ENCODE measurements around the gene MAML3. TPM values are rescaled to one million over a fixed set of nuclear protein-coding genes. Genes with fewer than 3 reads are reported as not detected.

The MAML3 gene
- total RNA-seq, 1 experiment from 2014 or later: not detected

- in situ Hi-C loops (cut with HindIII; ENCODE audit: low sequenced_read_pairs): no loop called here
Measured at GRCh38 chr4:140109292-140109691, 44.7 kb downstream of the MAML3 start.

GRCh38 chr4:140108713-140109230, 45.2 kb downstream of the MAML3 start:
- in situ Hi-C loops (cut with HindIII; ENCODE audit: low sequenced_read_pairs): no loop called here
- DNase-seq (ENCODE audit: low spot score): no peak

More at GRCh38 chr4:140109292-140109691, 44.7 kb downstream of the MAML3 start:
- DNase-seq (ENCODE audit: low spot score): peak; percentile 43

- no peak for DNase-seq (ENCODE audit: low spot score)
- in situ Hi-C loops (cut with HindIII; ENCODE audit: low sequenced_read_pairs): no loop called here
Measured at GRCh38 chr4:140108243-140108642, 45.7 kb downstream of the MAML3 start.

- in situ Hi-C loops (cut with HindIII; ENCODE audit: low sequenced_read_pairs): no loop called here
- DNase-seq (ENCODE audit: low spot score): no peak
Measured at GRCh38 chr4:140106289-140106844, 47.6 kb downstream of the MAML3 start.

GRCh38 chr4:140105436-140105835, 48.5 kb downstream of the MAML3 start:
- in situ Hi-C loops (cut with HindIII; ENCODE audit: low sequenced_read_pairs): no loop called here
- DNase-seq (ENCODE audit: low spot score): no peak

DNA sequence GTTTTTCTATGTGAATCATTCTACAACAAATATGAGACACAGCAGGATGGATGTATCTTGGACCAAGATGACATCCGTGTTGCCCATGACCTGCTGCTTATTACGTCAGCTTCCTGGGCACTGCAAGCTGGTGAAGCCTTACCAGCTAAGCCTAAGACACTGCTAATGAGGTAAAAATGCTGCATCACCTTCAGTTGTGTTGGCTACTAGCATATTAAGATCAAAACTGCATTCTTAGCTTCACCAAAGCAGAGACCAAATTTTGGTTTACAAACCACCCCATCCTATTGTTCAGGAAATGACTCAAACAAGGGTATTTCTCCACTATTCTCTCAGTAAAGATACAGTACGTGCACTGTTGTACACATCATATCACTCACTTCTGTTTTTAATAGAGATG, 50.3 kb downstream of the MAML3 start:
- peak; percentile 72 for DNase-seq (ENCODE audit: low spot score)
- in situ Hi-C loops (cut with HindIII; ENCODE audit: low sequenced_read_pairs): no loop called here

DNA sequence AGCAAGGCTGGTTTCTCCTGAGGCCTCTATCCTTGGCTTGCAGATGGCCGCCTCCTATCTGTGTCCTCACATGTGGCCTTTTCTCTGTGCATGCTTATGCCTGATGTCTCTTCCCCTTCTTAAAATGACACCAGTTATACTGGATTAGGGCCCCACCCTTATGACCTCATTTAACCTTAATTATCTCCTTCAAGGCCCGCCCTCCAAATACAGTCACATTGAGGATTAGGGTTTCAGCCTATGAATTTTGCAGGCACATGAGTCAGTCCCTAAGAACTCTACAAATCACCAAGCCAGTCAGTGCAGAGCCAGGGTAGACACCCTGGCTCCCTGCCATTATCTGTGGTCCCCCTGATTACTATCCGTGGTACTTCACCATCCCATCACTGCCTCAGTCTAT, 51.6 kb downstream of the MAML3 start:
- in situ Hi-C loops (cut with HindIII; ENCODE audit: low sequenced_read_pairs): no loop called here
- no peak for DNase-seq (ENCODE audit: low spot score)

DNA sequence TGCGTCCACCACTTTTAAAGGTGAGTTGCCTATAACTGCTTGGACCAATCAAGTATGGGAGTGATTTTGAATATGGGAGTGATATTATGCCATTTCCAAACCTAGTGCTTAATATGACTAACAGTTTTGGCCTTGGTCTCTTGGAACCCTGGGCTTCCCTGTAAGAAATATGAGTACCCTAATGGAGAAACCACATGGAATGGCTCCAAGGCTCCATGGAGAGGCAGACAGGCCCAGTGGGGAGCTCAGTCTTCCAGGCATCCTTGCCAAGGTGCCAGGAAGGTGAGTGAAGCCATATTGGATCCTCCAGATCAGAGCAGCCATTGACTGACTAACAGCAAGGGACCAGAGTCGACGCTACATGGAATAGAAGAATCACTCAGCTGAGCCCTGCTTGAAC, 53.2 kb downstream of the MAML3 start:
- DNase-seq (ENCODE audit: low spot score): no peak
- in situ Hi-C loops (cut with HindIII; ENCODE audit: low sequenced_read_pairs): no loop called here

GRCh38 chr4:140099983-140100382, 54.0 kb downstream of the MAML3 start:
- in situ Hi-C loops (cut with HindIII; ENCODE audit: low sequenced_read_pairs): no loop called here
- DNase-seq (ENCODE audit: low spot score): peak; percentile 48

DNA sequence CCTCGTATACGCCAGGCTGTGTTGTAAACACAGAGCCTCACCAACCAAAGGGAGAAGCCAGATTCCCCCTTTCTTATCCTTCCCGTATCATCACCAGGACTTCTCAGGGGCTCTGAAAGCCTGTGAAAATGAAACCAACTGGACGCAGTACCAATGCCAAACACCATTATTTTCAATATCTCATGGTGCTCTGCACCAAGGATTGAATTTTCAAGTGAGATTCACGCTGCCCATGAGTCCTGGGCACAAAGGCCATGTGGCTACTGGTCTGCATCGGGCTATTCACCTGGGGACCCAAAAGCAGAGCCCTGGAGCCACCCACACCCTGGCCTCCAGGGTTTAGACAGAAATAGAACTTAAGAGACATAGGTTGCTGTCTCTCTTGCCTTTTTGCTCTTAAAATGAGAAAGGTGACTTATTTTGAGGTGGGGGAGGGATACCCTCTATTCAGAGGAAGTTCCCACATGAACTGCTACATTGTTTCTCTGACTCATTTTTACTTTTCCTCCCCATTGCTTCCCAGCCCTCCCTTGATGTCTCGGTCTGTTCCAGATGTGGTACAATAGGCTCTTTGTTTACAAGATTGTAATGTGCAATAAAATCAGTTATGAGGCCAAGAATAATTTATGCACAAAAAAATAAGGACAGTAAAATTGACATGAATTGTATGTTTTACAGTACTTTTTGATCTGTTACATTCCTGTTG, 55.4 kb downstream of the MAML3 start:
- DNase-seq (ENCODE audit: low spot score): no peak

DNA sequence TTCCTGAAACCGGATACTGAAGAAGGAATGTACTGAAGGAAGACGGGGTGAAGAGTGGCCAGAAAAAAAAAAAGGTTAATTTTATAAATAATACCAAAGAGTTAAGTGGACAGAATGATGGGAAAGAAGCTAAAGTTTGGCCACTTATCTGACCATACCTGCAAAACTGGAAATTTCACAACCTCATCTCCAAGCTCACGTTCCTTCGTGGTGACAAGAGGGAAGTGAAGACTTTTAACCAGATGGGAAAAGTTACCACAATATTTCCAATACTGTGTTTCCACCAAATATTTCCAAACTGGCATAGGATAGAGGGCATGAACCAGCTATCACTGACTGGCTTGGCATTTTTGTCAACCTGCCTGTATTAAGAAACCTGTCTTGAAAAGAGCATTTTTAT, 56.4 kb downstream of the MAML3 start:
- no peak for DNase-seq (ENCODE audit: low spot score)
- in situ Hi-C loops (cut with HindIII; ENCODE audit: low sequenced_read_pairs): no loop called here

More for the DNA sequence above, 55.4 kb downstream of the MAML3 start:
- in situ Hi-C loops (cut with HindIII; ENCODE audit: low sequenced_read_pairs): no loop called here

- in situ Hi-C loops (cut with HindIII; ENCODE audit: low sequenced_read_pairs): no loop called here
Measured at GRCh38 chr4:140096921-140097320, 57.1 kb downstream of the MAML3 start.

DNA sequence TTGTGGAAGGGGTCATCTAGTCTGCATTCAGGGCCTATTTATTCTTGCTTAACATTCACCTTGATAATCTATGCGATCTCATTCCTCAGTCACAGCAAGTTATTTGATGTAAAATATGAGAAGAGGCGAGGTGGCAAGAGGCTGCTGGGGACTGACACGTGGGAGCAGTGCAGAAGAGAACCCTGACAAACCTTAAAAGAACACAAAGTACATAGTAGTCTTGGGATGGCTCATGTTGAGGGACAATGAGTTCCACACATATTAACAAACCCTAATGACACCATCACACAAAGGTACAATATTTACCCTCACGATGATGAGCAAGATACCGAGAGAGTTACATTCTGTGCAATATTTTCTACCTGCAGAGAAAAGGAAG, 57.5 kb downstream of the MAML3 start:
- DNase-seq (ENCODE audit: low spot score): no peak
- in situ Hi-C loops (cut with HindIII; ENCODE audit: low sequenced_read_pairs): no loop called here

More at GRCh38 chr4:140096921-140097320, 57.1 kb downstream of the MAML3 start:
- no peak for DNase-seq (ENCODE audit: low spot score)

GRCh38 chr4:140095694-140096482, 58.1 kb downstream of the MAML3 start:
- in situ Hi-C loops (cut with HindIII; ENCODE audit: low sequenced_read_pairs): no loop called here
- DNase-seq (ENCODE audit: low spot score): no peak

DNA sequence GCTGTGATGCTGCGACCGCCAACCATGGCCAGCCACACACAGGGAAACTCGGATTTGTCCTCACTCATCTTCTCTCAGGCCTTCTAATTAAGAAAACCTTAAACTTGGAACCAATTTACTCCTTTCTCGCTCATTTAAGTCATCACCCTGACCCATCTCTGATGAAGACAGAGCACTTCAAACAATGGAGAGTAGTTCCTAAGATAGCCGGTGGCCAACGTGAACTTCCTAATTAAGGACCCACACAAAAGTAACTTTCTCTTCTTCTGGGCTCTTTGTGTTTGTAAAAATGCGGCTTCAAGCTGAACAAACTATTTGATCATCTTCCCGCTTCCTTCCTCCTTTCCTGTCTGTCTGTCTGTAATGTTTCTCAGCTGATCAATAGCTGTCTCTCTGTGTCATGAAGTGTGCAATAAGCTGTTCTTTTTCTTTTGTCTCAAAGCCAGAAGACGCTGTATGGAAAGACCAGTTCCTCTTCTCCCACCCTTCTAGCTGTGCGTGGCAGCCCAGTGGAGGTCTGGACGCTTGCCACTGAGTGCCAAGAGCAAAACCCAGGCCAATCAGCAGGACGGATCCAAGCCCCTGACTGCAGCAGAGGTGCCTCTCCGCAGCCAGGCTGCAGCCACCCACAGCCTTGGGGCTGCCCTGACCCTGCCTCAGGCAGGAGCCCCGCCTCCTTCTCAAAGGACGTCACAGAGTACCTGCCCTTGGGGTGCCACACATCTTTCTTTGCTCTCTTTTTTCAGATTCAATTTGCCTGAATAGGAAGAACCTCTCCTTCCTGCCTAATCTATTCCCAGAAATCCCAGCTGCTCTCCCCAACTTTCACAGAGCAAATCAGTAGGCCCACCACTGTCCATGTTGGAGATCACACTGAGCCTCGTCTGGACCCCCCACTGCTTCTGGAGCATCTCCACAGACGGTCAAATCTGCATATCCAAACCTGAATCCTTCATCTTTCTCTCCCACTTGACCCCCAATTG, 59.3 kb downstream of the MAML3 start:
- in situ Hi-C loops (cut with HindIII; ENCODE audit: low sequenced_read_pairs): no loop called here
- DNase-seq (ENCODE audit: low spot score): peak; percentile 67

DNA sequence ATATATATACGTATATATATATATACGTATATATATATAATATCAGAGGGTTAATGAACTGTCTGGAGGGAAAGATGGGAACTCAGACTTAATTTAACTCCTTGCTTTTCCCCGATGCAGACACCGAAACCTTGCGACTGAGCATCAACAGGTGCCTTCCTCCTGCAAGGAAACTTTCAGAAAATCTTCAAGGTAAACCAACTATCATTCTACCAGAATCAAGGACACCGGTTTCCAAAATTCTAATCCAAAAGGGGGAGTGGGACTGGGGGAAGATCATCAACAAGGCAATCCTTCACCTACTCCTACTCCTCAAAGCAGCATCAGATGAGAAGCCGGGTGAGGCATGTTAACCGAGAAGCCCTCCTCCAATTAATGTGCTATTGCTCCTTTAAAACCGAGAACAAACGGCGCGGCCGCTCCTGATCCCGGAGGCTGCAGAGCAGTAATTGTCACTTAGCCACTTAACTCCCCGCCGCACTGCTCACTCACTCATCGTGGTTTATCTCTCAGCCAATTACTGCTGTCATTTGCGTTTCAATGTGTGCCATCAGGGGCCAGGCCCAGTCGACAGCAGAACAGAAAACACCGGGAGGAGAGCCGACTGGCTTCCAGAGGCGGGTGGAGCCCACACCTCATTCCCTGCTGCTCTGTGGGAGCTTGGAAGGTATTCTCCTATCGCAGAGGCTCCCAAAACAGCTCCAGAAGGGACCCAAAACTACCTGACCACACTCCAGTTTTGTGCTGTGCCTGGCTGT, 61.7 kb downstream of the MAML3 start:
- peak; percentile 80 for DNase-seq (ENCODE audit: low spot score)
- in situ Hi-C loops (cut with HindIII; ENCODE audit: low sequenced_read_pairs): no loop called here

- in situ Hi-C loops (cut with HindIII; ENCODE audit: low sequenced_read_pairs): no loop called here
- DNase-seq (ENCODE audit: low spot score): no peak
Measured at GRCh38 chr4:140091305-140091704, 62.7 kb downstream of the MAML3 start.

GRCh38 chr4:140090215-140090731, 63.7 kb downstream of the MAML3 start:
- no peak for DNase-seq (ENCODE audit: low spot score)
- in situ Hi-C loops (cut with HindIII; ENCODE audit: low sequenced_read_pairs): no loop called here

Measured in G401 (cell line).